GM21526 (cell line): ENCODE data around the gene LRGUK.
"Not testable (repeated sequence)": the region's sequence is repeated elsewhere in the genome, so short reads cannot be mapped to it uniquely, and the experiment has no call there.

Experiments
- ATAC-seq: cut with Tn5 transposase; IDR thresholded peaks from one replicate; pipeline ENCODE4 v1.9.1; 2021; ENCODE audit warnings: moderate library complexity; ENCODE audit not compliant: unreplicated experiment, low FRiP score

Gene LRGUK

GRCh38 chr7:134295982-134296381 lies 168.8 kb downstream of the LRGUK start:
- ATAC-seq, result not testable (repeated sequence)

DNA sequence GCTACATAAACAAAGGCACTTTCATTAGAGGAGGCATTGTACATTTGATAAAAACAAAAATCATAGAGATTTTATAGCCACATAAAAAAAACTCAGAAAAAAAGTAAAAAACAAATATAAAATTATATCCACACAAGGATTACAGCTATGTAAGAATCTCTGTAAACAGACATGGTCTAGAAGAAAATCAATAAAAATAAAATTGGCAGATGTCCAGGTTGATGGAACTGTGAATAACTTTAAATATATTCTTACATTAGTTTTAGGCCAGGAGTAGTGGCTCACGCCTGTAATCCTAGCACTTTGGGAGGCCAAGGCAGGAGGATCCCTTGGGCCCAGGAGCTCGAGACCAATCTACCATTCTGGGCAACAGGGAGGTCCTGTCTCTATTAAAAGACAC lies 170.3 kb downstream of the LRGUK start:
- no peak for ATAC-seq

- ATAC-seq, result no peak
These were observed 172.0 kb downstream of the LRGUK start for GRCh38 chr7:134298902-134299683.

DNA sequence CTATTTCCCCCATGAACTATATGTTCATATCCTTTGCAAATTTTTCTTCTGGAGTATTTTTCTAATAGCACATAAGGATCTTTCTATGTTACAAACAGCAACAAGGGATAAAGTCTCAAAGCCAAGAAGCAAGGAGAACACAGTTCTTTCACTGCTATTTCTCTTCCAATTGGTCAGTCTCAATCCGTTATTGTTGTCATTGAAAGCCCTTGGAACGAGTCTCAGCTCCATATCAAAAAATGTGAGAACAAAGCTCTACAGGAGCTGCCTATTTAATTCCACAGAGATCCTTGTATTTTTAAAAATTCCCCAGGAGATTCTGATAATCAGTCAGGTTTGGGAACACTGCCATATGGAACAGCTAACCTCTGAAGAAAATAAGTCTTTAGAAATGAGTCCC lies 173.8 kb downstream of the LRGUK start:
- ATAC-seq, result no peak

DNA sequence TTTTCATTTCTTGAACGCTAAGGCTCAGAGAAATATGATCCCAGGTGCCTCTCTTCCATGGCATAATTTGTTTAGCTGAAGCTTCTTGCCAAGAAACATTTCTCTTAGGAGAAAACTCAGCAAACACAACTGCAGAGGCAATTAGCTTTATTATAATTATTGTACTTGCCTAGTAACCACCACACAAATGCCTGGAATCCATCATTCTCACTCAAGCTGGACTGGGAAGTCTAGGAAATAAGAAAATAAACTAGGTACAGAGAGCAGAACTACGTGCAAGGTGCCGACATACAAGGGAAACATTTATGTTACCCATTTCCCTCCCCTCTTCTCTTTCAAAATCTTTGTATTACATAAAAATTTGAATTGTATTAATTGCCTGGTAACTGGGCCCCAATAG lies 174.5 kb downstream of the LRGUK start:
- no peak for ATAC-seq

- no peak for ATAC-seq
These were observed 175.0 kb downstream of the LRGUK start for GRCh38 chr7:134302120-134302519.

GRCh38 chr7:134307320-134307719 lies 180.2 kb downstream of the LRGUK start:
- no peak for ATAC-seq

DNA sequence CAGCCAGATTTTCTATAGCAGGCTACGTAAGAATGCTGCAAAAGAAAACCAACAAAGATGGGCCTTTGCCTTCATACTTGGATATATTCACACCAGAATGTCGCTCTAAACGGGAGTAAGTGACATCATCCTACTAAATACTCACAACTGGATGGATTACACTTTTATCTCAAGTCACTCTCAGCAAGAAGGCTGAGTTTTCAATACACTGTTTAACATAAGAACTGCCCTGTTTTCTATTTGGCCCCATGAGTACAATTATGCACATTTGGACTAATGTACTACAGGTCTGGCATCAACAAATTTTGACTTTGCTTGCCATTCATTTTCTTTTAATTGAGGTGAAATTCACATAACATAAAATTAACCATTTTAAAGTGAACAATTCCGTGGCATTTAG lies 181.4 kb downstream of the LRGUK start:
- no peak for ATAC-seq

DNA sequence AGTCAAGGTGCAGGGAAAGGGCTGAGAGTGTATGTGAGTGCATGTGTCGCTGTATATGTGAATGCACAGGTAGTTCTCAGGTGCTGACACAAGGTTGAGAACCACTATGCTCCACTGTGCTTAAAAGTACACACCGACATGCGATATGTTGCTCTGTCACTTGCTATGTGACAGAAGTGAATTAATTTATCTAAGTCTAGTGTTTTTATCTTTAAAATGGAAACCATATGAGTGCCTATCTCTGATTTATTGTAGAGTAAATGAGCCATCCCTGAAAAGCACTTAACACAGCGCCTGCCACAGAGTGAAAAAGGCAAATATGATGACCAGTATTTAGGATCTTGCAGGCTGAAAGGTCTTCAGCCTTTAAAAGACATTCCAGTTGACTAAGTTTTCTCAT lies 184.7 kb downstream of the LRGUK start:
- ATAC-seq, result no peak

DNA sequence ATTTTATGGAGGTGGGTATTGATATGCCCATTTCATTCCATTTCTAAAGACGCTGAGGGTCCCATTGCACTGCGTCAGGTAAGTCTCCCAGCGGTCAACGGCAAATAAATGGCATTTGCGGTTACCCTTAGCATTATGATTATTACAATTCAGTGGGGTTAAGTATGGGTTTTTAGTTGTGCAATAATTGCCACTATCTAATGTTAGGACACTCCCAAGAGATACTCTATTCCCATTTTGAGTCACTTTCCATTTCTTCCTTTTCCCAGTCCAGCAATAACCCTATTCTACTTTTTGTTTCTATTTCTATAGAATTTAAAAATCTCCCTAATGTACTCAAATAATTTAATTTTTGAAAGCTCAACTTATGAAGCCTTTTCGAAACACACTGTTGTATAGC lies 185.6 kb downstream of the LRGUK start:
- ATAC-seq, result no peak

DNA sequence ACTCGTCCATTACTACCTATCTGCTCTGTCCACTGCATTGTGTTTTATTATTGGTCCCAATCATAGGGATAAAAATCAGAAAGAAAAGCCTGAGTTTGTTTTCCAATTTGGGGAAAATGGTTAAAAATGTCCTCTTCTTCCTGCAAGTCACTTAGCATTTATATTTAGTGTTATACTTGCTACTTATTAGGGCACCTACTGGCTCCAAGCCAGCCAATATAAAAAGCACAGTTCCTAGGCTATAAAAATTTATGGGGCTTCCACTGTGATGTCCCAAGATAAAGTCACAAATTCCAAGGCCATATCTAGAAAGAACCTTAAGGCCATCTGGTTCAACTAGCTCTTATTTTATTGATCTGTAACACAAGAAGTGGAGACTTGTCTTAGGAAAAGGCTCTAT lies 186.4 kb downstream of the LRGUK start:
- no peak for ATAC-seq
